Gastrocnemius medialis (tissue), 4 donors: Measurements from ENCODE around the gene RPGR. TPM values are rescaled to one million over a fixed set of nuclear protein-coding genes. Genes with fewer than 3 reads are reported as not detected.

Experiments used
- ATAC-seq, 2 donors: fragments of 150-250 bp; one replicate each; pipeline ENCODE4 v1.9.1; 2016
- DNase-seq, 2 donors: peaks; one replicate each; pipeline ENCODE4 v3.0.0-alpha.2; 2019
- H3K27ac ChIP-seq, 4 donors: fragments of 200-600 bp; sonication (generic); 1 replicate in 1 of 4; 2 replicates in 3 of 4; pipeline ENCODE4 v1.5.1; 2016 to 2018; ENCODE audit warnings: mild to moderate bottlenecking in 2 of 4, moderate library complexity in 1 of 4
- H3K27me3 ChIP-seq, 3 donors: fragments of 200-600 bp; sonication (generic) in 2 of 3; 1 replicate in 1 of 3; 2 replicates in 2 of 3; pipeline versions ENCODE4 v1.5.1 to v1.6.0; 2016 to 2019; ENCODE audit warnings: mild to moderate bottlenecking in 1 of 3, moderate library complexity in 1 of 3
- H3K36me3 ChIP-seq, 2 donors: fragments of 200-600 bp; sonication (generic) in 1 of 2; one replicate each; pipeline ENCODE4 v1.5.1; 2017 to 2018
- H3K4me1 ChIP-seq, 2 donors: fragments of 200-600 bp; sonication (generic) in 1 of 2; one replicate each; pipeline ENCODE4 v1.5.1; 2016 to 2017; ENCODE audit warnings: mild to moderate bottlenecking in 2 of 2
- H3K4me3 ChIP-seq, 4 donors: fragments of 200-600 bp; sonication (generic) in 3 of 4; 1 replicate in 1 of 4; 2 replicates in 3 of 4; pipeline ENCODE4 v1.5.1; 2016 to 2019; ENCODE audit warnings: mild to moderate bottlenecking in 2 of 4
- H3K9me3 ChIP-seq, 3 donors: fragments of 200-600 bp; sonication (generic) in 2 of 3; 1 replicate in 1 of 3; 2 replicates in 2 of 3; pipeline ENCODE4 v1.5.1; 2016 to 2019
- POLR2A ChIP-seq, 2 donors: fragments of 450-650 bp; IDR thresholded peaks; one replicate each; pipeline ENCODE4 v1.6.1; 2017; ENCODE audit warnings: antibody characterized with exemption in 2 of 2, mild to moderate bottlenecking in 2 of 2, moderate library complexity in 2 of 2
- in situ Hi-C, 4 donors: fragments of 200-750 bp; cut with MboI; loops; one replicate each; pipeline versions ENCODE4 v1.15.0 to v1.8.0; 2017; ENCODE audit warnings: low sequenced_read_pairs in 4 of 4
- intact Hi-C: fragments of 100-400 bp; cut with DNase I; formaldehyde crosslinking; loops from one replicate; pipeline ENCODE4 v1.15.1; 2023; ENCODE audit warnings: low total_unique reads
- total RNA-seq, 4 donors: library from RNA; depleted of rRNA; stranded (reverse); fragments of >200 nt; gene quantifications; one replicate each; pipeline versions ENCODE4 v1.1.0 to v1.2.3, GENCODE V29; 2016
- TF ChIP-seq, protein P1 (sequence below), 5 experiments: fragments of 450-650 bp in 3 of 5; fragments of 200-600 bp in 2 of 5; sonication (generic) in 2 of 5; IDR thresholded peaks in 4 of 5; conservative IDR thresholded peaks in 1 of 5; 1 replicate in 4 of 5; 2 replicates in 1 of 5; pipeline ENCODE4 v1.5.1; 2016 to 2019; ENCODE audit warnings: antibody characterized with exemption in 5 of 5, mild to moderate bottlenecking in 3 of 5, moderate library complexity in 3 of 5

Gene RPGR
- total RNA-seq, 4 donors from 2014 or later, result 10.5 to 28.7 (median 13.7) TPM

DNA sequence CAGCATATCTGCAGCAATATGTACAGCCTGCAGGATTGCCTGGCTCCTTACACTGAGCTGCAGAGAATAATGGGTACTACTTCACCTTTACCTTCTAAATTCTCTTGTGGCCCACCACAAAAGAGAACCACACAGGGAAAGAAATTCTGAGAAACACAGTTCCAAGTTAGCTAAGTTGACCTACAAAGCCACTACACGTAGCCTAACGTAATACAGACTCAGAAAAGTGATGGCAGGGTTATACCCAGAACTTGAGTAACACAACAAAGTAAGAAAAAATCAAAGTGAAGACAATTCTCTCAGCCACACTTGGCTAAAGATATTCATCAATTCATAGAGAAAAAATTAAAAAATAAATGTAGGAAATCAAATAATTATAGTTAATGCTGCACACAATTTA is 80.3 kb downstream of the RPGR start:
- Histone ChIP-seq H3K4me3 (no peak overlapping the region), H3K36me3 (no peaks in the 10 kb centered on the region), H3K4me1 (no peaks in the 10 kb centered on the region), H3K27me3 (peaks cover 0 to 5% (median 0%) of the 10 kb centered on the region in 3 donors), H3K27ac (no peak overlapping the region), H3K9me3 (no peaks in the 10 kb centered on the region)
- in situ Hi-C loops, result no loop called here
- ATAC-seq (no peak), DNase-seq (no peak)
- intact Hi-C loops, result no loop called here
- no peak for TF ChIP-seq POLR2A (IDR thresholded peaks at IDR 0.05)
- TF ChIP-seq, protein P1, sequence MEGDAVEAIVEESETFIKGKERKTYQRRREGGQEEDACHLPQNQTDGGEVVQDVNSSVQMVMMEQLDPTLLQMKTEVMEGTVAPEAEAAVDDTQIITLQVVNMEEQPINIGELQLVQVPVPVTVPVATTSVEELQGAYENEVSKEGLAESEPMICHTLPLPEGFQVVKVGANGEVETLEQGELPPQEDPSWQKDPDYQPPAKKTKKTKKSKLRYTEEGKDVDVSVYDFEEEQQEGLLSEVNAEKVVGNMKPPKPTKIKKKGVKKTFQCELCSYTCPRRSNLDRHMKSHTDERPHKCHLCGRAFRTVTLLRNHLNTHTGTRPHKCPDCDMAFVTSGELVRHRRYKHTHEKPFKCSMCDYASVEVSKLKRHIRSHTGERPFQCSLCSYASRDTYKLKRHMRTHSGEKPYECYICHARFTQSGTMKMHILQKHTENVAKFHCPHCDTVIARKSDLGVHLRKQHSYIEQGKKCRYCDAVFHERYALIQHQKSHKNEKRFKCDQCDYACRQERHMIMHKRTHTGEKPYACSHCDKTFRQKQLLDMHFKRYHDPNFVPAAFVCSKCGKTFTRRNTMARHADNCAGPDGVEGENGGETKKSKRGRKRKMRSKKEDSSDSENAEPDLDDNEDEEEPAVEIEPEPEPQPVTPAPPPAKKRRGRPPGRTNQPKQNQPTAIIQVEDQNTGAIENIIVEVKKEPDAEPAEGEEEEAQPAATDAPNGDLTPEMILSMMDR (IDR thresholded peaks at IDR 0.05 in 4 of 5, conservative IDR thresholded peaks at IDR 0.05 in 1 of 5), result no peak

DNA sequence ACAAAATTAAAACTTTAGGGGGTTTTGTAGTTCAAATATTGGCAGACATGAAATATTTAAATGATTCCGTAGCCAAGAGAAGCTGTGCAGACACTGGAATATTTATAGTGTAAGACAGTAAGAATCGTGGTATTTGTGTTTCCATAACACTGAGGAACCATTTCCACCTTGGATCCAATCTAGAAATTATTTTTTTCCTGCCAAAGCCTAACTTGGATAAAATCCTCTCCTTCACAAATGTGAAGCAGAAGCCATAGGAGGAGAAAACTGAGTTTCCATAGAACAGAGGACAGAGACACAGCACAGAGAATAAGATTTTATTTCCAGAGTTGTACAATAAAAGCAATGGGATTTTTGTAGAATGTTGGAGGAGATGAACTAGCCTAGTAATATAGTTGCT is 86.8 kb downstream of the RPGR start:
- in situ Hi-C loops, result no loop called here
- no peaks in the 10 kb centered on the region for H3K27me3 ChIP-seq
- H3K9me3 ChIP-seq, result no peaks in the 10 kb centered on the region
- no peaks in the 10 kb centered on the region for H3K36me3 ChIP-seq
- intact Hi-C loops, result no loop called here
- TF ChIP-seq, protein P1 (IDR thresholded peaks at IDR 0.05 in 4 of 5, conservative IDR thresholded peaks at IDR 0.05 in 1 of 5), result no peak
- TF ChIP-seq POLR2A (IDR thresholded peaks at IDR 0.05), result no peak
- ATAC-seq (no peak), DNase-seq (no peak)
- no peaks in the 10 kb centered on the region for H3K4me1 ChIP-seq
- no peak overlapping the region for H3K27ac ChIP-seq
- H3K4me3 ChIP-seq, result no peak overlapping the region

DNA sequence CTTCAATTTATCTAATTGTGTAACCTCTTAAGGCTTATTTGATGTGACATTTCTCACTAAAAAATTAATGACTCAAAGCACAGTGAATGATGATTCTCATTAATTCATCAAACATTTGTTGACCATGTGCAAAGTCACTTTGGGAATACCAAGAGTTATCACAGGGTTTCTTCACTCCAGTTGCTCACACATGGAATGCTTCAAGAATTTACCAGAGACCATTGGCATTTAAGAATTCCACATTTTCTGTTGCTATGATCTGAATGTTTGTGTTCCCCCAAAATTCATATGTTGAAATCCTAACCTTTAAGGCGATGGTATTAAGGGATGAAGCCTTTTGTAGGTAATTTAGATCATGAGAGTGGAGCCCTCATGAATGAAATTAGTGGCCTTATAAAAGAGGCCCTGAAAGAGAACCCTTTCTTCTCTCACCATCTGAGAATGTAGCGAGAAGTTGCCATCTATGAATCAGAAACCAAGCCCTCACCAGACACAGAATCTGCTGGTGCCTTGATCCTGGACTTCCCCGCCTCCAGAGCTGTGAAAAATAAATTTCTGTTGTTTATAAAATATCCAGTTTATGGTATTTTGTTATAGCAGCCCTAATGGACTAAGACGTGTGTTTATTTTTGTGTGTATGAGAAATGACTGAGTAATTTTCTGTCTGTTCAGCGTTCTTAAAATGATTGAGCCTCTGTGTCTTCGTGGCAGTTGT is 90.3 kb downstream of the RPGR start:
- TF ChIP-seq, protein P1 (IDR thresholded peaks at IDR 0.05 in 4 of 5, conservative IDR thresholded peaks at IDR 0.05 in 1 of 5), result no peak
- TF ChIP-seq POLR2A (IDR thresholded peaks at IDR 0.05), result no peak
- H3K9me3 ChIP-seq, result no peaks in the 10 kb centered on the region
- intact Hi-C loops, result no loop called here
- in situ Hi-C loops, result no loop called here
- H3K27ac ChIP-seq, result no peak overlapping the region
- no peak overlapping the region for H3K4me3 ChIP-seq
- ATAC-seq, result no peak
- no peaks in the 10 kb centered on the region for H3K36me3 ChIP-seq
- DNase-seq, result no peak
- no peaks in the 10 kb centered on the region for H3K4me1 ChIP-seq
- H3K27me3 ChIP-seq, result no peaks in the 10 kb centered on the region

GRCh38 chrX:38233891-38234667 is 93.2 kb downstream of the RPGR start:
- peak in 1 of 2 donors; percentile 26 for DNase-seq
- intact Hi-C loops, result no loop called here
- H3K4me3 ChIP-seq, result no peak overlapping the region
- H3K9me3 ChIP-seq, result no peaks in the 10 kb centered on the region
- TF ChIP-seq POLR2A (IDR thresholded peaks at IDR 0.05), result no peak
- TF ChIP-seq, protein P1 (IDR thresholded peaks at IDR 0.05 in 4 of 5, conservative IDR thresholded peaks at IDR 0.05 in 1 of 5), result no peak
- in situ Hi-C loops, result no loop called here
- H3K27ac ChIP-seq, result no peak overlapping the region
- H3K4me1 ChIP-seq, result no peaks in the 10 kb centered on the region
- peak; percentile 52 to 82 for ATAC-seq
- H3K36me3 ChIP-seq, result no peaks in the 10 kb centered on the region
- H3K27me3 ChIP-seq, result no peaks in the 10 kb centered on the region
